ENCODE measurements around the gene ADARB2. TPM values are rescaled to one million over a fixed set of nuclear protein-coding genes. Genes with fewer than 3 reads are reported as not detected.

The ADARB2 gene
- total and polyA plus RNA-seq, 8 donors = 0.34 to 24.7 (median 3.2) TPM

DNA sequence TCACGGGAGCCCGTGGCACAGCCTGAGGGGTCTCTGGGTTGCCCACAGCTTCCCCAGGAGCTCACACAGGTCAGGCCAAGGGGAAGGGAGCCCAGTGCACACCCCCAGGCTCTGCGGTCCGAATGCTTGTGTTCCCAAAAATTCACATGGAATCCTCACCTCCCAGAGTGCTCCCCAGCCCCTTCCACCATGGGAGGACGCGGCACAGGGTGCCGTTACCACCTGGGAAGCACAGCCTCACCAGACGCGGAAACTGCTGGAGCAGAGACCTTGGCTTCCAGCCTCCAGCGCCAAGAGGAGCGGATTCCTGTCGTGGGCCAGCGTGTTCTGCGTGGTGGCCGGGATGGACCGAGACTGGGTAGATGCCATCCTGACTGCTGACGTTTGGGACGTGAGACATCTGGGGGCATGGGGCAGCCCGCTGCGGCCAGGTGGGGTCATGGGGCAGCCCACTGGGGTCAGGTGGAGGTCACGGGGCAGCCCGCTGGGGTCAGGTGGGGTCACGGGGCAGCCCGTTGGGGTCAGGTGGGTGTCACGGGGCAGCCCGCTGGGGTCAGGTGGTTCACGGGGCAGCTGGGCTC, 531.8 kb downstream of the ADARB2 start:
- intact Hi-C loops (cut with DNase I) = no loop called here
- ATAC-seq (no peak), FAIRE-seq (no peak), DNase-seq (no peak)
- 87 to 88% methylated on average over 27 of the region's 27 CpGs for WGBS, 2 donors
- H3K4me1 ChIP-seq = no peaks in the 10 kb centered on the region
- H3K27ac ChIP-seq = no peak overlapping the region
- no peak overlapping the region for H3K4me3 ChIP-seq
- no peaks in the 10 kb centered on the region for H3K27me3 ChIP-seq
- H3K9me3 ChIP-seq = no peaks in the 10 kb centered on the region
- TF ChIP-seq, protein P1, sequence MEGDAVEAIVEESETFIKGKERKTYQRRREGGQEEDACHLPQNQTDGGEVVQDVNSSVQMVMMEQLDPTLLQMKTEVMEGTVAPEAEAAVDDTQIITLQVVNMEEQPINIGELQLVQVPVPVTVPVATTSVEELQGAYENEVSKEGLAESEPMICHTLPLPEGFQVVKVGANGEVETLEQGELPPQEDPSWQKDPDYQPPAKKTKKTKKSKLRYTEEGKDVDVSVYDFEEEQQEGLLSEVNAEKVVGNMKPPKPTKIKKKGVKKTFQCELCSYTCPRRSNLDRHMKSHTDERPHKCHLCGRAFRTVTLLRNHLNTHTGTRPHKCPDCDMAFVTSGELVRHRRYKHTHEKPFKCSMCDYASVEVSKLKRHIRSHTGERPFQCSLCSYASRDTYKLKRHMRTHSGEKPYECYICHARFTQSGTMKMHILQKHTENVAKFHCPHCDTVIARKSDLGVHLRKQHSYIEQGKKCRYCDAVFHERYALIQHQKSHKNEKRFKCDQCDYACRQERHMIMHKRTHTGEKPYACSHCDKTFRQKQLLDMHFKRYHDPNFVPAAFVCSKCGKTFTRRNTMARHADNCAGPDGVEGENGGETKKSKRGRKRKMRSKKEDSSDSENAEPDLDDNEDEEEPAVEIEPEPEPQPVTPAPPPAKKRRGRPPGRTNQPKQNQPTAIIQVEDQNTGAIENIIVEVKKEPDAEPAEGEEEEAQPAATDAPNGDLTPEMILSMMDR (IDR thresholded peaks at IDR 0.05) = no peak
- H3K36me3 ChIP-seq = no peaks in the 10 kb centered on the region

DNA sequence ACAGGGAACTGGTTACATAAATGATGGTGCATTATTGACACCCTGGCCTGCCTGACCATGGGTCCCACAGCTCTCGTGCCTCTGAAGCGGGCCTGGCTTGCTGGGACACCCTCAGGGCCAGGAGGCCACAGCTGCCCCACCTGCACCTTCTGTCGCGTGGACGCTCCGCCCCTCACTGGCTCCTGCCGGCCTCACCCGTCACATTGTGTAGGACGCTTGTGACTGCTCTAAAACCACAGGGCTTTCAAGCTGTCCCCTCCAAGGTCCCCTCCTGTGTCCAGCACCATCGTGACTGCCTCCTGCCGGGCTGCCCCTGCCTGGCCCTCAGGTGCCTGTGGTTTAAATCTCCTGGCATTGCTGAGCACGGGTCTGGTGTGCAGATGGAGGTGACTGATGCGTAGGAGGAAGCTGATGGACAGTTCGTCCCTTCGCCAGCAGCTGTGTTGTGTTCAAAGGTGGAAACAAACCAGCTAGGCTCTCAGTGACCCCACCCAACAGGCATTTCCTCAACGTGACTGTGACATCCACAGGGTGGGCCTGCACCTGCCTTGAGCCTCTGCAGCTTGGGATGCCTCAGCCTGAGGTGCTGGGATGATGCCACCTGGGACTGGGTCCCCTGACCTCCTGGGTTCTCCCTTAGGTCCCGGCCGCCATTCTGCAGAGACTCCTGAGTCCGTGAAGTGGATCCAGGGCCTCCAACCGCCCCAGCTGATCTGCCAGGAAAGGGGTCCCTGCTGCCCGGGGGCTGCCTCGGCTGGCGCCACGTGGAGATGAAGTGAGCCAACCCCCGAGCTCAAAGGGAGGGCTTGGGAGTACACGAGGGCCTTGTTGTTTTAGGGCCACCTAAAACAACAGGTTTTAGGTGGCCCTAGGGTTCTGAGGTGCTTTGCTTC, 532.6 kb downstream of the ADARB2 start:
- H3K9me3 ChIP-seq = no peaks in the 10 kb centered on the region
- 80 to 87% methylated on average over 26 of the region's 26 CpGs for WGBS, 2 donors
- no peaks in the 10 kb centered on the region for H3K36me3 ChIP-seq
- DNase-seq (no peak), FAIRE-seq (no peak), ATAC-seq (no peak)
- no peak overlapping the region for H3K4me3 ChIP-seq
- TF ChIP-seq, protein P1 (IDR thresholded peaks at IDR 0.05) = no peak
- H3K4me1 ChIP-seq = no peaks in the 10 kb centered on the region
- intact Hi-C loops (cut with DNase I) = no loop called here
- H3K27ac ChIP-seq = no peak overlapping the region
- no peaks in the 10 kb centered on the region for H3K27me3 ChIP-seq

DNA sequence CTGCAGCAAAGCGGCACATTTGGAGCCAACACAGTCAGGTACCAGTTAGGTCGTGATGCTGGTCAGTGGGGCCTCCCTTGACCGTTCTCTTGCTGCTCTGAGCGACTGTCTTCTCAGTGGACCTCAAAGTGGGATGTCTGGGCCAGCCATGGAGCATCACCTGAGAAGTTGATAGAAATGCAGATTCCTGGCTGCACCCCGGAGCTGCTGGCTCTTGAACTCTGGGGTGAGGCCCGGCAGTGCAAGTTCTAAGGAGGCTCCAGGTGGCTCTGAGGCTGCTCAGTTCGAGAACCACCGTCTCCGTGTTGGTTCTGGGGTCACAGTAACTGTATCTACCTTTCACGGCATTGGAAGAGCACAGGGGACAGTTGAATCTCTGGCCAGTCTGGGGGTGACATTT, 533.6 kb downstream of the ADARB2 start:
- ATAC-seq = no peak
- no peak for DNase-seq
- Histone ChIP-seq H3K27ac (no peak overlapping the region), H3K4me3 (no peak overlapping the region), H3K27me3 (no peaks in the 10 kb centered on the region), H3K4me1 (no peaks in the 10 kb centered on the region), H3K36me3 (no peaks in the 10 kb centered on the region), H3K9me3 (no peaks in the 10 kb centered on the region)
- no peak for FAIRE-seq
- intact Hi-C loops (cut with DNase I) = no loop called here
- TF ChIP-seq, protein P1 (IDR thresholded peaks at IDR 0.05) = no peak
- WGBS, 2 donors = 75 to 90% methylated on average over 10 of the region's 10 CpGs

DNA sequence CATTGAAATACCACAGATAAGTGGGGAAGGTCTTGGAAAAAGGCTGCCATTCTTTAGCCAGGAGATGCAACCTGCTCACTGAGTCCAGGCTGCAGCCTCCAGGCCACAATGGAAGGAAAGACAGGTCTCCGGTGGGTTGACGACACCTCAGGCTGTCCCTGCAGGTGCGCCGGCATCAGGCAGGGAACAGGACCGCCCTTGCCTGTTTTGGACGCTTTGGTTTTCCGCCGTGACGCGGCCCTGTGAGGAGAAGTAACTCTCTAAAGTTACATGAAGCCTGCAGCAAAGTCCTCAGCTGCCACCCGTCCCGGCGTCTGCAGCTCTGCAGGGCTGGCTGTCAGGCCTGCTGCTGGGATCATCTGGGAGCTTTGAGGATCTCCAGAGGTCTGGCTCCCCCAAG, 534.1 kb downstream of the ADARB2 start:
- H3K9me3 ChIP-seq = no peaks in the 10 kb centered on the region
- peaks cover 0 to under 1% (median 0%) of the 10 kb centered on the region in 3 donors for H3K4me1 ChIP-seq
- H3K27ac ChIP-seq = no peak overlapping the region
- intact Hi-C loops (cut with DNase I) = no loop called here
- ATAC-seq (no peak), DNase-seq (no peak), FAIRE-seq (no peak)
- no peak overlapping the region for H3K4me3 ChIP-seq
- H3K27me3 ChIP-seq = no peaks in the 10 kb centered on the region
- TF ChIP-seq, protein P1 (IDR thresholded peaks at IDR 0.05) = no peak
- 83 to 86% methylated on average over 13 of the region's 13 CpGs for WGBS, 2 donors
- no peaks in the 10 kb centered on the region for H3K36me3 ChIP-seq

DNA sequence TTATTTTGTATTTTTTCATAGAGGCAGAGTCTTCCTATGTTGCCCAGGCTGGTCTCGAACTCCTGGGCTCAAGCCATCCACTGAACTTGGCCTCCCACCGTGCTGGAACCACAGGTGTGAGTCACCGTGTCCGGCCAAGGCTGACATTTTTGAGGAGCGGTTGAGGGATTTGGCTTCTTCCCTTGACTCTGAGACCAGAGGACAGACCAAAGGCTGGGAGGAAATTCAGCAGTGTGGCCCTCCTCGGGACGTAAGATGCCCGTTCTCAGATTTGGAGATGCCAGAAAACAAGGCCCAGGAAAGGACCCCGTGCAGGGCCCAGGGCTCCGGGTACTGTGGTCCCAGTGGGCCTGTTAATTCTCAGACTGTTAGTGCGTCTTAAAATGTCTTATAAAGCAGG, 535.0 kb downstream of the ADARB2 start:
- H3K4me3 ChIP-seq = no peak overlapping the region
- H3K27ac ChIP-seq = no peak overlapping the region

More for the DNA sequence above, 535.0 kb downstream of the ADARB2 start:
- FAIRE-seq (no peak), ATAC-seq (no peak), DNase-seq (no peak)
- TF ChIP-seq, protein P1 (IDR thresholded peaks at IDR 0.05) = no peak
- H3K4me1 ChIP-seq = peaks cover 0 to 10% (median 6%) of the 10 kb centered on the region in 3 donors
- no peaks in the 10 kb centered on the region for H3K27me3 ChIP-seq
- no peaks in the 10 kb centered on the region for H3K9me3 ChIP-seq
- H3K36me3 ChIP-seq = no peaks in the 10 kb centered on the region
- 79 to 93% methylated on average over 11 of the region's 11 CpGs for whole genome bisulfite sequencing, 2 donors
- intact Hi-C loops (cut with DNase I) = no loop called here
